Activated T-cell treated with anti-CD3 and anti-CD28 coated beads for 48 hours (primary cell): Measurements from ENCODE around the gene ZBED1.
"Not testable (repeated sequence)": the region's sequence is repeated elsewhere in the genome, so short reads cannot be mapped to it uniquely, and the experiment has no call there.

Experiments used
- DNase-seq: peaks from one replicate; pipeline ENCODE4 v3.0.0-alpha.2; 2020; ENCODE audit warnings: low read depth

Gene ZBED1

DNA sequence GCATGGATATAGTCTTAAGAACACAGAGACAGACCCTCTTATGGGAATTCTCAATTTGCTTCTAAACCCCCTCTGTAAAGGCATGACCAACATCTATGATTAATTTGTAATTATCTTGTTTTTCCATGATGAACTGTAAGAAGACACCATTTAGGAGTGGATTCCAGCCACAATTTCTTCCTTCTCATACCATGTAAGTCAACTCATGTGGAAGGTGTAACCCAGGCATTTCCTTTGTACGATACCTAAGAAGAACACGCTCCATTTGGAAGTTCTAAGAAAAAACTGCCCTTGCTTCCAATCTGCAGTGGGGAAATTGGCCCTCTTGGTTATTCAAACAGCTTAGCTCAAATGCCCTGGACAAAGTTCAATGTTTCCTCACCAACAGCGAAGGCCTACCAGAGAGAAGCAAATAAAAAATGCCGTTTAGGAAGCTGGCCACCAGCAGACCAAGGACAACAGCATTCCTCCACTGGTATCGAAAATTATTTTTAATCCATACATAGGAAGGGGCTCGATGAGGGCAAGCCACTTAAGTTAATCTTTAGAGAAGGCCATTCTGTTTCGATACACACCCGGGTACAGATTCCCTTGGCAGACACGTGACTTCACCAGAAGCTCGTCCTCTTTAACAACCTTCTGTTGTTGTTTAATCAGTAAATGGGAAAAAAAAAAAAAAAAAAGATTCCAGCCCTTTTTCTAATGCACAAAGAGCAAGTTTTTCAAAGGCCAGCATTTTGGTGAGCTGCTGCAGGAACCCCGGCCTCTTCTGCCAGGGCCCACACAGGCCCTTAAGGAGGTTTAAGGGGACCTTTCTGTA, 2.6 kb downstream of the ZBED1 start:
- no peak for DNase-seq

DNA sequence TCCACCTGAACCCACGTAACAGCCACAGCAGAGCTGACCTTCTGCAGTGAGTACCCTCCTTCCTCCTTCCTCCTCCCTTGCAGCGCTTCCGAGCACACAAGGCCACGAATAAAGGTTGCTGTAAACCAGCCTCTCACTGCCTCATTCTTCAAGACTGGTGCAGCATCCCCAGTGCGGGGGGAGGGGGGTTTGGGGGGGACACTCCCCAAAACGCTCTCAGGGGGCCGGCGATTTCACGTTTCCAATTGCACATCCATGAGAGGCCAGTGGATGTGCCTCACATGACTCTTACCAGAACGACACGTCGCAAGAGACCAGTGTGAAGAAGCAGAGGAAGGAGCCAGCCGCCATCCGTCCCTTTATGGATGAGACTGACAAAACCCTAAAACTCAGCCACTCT, 5.2 kb downstream of the ZBED1 start:
- no peak for DNase-seq

DNA sequence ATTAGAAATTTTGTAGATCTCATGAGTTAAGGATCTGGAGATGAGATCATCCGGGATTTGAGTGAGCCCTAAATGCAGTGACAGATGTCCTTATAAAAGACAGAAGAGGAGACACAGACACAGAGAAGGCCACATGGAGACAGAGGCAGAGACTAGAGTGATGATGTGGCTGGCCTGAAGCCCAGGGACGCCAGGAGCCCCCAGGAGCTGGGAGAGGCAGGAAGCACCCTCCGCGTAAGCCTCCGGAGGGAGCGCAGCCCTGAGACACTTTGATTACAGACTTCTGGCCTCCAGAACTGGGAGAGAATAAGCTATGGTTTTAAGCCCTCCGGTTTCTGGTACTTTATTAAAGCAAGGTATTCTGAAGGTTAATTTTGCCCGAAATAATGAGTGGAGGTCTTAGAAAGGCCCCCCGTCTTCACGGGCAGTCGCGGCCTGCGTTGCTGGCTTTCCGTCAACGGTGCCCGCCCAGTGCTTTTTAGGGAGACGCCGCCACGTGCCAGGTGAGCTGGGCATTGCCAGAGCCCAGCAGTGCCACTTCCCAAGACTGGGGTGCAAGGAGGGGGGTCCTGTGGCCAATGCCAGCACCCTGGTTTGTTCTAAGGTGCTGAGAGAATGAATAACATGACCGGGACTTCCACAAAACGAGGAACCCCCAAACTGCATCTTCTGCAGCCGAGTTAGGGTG, 8.1 kb downstream of the ZBED1 start:
- DNase-seq: no peak

DNA sequence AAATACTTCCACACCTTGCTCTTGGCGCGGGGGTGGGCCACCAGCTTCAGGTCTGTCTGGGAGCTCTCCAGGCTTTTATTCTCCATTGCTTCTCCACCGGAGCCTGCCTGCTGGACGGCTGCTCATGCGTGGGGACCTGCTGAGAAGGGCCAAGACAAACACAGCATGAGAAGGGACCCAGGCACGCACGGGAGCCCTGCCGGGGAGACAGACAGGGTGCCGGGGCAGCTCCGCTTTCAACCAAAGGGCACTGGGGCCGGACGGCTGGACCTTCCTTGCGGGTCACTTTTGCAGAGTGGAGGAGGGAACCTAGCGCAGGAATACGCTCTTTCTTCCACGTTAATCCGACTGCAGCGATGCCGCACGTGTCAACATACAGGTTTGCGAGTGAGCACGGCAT, 10.1 kb downstream of the ZBED1 start:
- DNase-seq: no peak

DNA sequence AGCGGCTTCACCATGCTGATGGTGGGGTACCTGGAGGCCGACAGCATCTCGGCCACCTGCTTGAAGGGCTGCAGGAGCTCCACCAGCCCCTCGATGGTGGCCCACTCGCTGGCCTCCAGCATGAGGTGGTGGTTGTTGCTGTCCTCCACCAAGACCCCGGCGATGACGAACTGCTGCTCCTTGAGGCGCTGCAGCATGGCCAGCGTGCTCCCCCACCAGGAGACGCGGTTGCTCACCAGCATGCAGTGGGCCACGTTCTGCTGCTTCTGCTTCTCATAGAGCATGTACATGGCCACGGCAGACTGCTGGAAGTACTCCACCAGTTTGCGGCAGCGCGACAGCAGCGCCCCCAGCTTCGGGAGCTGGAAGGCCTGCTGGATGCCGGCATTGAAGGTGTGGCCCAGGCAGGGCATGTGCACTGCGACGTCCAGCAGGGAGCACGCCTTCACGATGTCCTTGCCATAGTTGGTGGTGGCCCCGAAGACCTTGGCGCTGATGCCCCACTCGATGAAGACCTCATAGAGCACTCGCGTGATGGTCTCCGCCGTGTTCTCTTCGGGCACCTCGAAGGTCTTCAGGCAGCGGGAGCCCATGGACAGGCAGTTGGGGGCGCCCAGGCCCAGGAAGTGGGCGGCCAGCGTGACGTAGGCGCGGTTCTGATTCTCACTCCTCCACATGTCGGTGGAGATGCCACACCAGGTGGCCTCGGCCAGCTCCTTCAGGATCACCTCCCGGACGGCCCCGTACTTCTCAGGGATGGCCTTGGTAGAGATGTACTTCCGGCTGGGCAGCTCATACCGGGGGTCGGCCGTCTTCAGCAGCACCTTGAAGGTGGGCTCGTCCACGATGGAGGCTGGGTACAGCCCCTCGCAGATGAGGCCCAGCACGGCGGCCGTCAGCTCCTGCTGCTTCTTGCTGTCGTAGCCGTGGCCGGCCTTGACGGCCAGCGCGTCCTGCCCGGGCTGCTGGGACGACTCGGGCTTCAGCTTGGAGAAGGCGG, 11.0 kb downstream of the ZBED1 start:
- DNase-seq: no peak

DNA sequence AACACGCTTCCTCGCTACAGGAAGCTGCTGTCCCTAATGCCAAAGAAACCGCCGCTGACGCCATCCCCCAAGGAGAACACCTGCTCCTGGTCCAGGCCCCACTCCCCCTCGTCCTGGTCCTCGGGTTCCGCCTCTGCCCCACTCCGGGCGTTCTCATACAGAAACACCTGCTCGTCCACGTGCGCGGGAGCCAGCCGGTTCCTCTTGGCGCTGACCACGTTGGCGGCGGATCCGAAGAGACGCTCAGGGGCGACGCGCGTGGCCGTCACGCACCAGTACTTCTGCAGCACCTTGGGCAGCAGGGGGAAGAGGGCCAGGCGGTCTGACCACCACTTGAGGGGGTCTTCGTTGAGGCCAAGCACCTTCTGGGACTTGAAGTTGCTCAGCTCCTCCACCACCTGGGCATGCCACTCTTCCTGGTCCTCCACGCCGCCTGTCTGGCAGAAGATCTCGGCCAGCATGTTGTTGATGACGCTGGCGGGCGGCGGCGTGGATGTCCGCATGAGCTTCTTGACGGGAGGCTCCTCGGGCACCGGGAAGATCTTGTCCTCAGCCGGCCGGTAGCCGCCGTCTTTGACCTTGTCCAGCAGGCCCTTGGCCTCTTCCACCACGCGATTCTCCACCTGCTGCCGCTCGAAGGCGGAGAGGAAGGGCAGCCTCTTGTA, 12.0 kb downstream of the ZBED1 start:
- no peak for DNase-seq

DNA sequence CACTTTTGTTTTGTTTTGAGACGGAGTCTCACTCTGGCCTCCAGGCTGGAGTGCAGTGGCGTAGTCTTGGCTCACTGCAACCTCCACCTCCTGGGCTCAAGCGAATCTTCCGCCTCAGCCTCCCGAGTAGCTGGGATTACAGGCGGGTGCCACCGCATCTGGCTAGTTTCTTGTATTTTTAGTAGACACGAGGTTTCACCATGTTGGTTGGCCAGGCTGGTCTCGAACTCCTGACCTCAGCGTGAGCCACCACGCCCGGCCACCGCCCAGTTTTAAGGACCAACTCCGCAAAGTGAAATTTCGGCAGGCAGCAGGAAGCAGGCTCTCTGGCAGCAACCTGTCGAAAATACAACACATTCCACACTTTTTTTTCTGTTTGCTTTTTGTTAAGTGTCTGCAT, 13.4 kb downstream of the ZBED1 start:
- no peak for DNase-seq

DNA sequence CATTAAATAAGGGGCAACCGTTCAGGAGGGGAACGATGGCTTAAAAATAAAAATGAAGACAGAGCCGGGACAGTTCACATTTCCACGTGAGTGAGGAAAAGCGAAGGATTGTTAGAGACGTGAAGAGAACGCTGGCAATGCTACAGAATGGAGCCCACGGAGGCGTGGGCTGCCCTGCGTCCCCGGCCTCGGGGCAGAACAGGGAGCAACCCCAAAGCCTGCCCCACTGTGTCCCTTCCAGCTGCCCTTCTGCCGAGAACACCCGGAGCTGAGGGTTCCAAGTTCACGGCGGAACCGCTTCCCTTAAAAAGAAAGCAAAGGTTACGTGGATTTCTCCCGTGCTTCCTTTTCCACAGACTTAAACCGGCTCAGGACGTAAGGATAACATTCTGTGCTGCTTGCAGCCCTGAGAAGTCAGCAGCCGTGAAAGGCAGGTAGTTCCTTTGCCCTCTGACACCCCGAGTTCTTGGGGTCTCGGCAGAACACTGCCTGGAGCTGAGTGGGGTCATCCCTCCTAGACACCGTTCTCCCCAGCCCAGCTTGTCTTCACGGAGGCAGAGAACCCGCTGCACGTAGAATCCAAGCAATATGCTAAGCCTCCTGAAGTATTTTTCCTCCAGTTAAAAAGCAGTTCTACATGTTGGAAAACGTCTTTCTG, 14.2 kb downstream of the ZBED1 start:
- no peak for DNase-seq

DNA sequence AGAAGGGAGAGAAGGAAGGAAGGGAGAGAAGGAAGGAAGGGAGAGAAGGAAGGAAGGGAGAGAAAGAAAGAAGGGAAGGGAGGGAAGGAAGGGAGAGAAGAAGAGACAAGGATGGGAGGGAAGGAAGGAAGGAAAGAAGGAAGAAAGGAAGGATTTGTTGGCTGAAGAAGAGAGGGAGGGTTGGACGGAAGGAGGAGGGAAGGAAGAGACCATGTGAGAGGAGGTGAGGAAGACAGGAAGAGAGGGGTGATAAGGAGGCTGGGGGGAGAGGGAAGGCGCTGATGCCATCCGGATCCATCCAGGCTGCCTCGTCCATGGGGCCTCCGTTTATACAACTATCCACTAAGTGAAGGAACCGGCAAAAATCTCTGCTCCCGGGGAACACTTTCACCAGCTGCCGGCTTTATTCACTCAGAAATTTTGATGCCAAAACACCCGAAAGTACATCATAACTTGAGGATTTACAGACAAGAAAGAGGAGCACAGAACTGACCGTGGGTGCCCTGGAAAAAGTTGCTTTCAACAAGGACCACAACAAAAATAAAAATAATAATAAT, 14.9 kb downstream of the ZBED1 start:
- no peak for DNase-seq

DNA sequence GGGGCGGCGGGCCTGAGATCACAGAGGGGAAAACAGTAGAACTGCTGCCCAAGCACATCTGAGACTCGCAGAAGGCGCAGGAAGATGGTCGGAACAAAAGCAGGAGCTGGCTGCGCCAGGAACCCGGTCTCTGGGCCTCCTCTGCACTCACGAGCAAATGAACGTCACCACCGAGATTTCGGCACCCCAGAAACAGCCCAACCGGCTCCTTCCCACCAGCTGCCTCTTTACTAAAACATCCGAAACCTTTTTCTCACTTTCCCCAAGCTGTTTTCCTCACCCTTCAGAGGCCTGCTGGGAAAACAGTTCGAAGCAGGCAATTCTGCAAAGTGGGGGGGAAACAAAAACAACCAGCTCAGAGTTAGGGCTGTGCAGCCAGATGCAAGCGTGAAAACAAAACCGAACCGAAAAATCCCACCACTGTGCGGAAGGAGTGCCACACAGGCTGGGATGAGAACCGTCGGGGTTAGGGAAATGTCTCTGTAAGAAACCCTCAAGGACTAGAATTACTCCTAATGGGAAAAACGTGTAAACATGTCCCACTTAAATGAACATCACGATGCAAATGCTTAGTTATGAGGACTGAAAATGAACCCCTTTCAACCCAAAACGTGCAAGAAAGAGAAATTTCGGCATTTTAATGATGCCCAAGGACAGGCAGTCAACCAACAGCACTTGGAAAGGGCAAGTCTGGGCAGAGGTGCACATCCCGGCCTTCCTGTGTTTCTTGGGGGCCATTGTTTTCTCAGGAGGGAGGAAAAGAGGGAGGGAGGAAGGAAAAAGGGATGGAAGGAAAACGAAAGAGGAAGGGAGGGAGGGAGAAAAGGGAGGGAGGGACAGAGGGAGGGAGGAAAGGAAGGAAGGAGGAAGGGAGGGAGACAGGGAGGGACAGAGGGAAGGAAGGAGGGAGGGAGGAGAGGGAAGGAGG, 15.8 kb downstream of the ZBED1 start:
- no peak for DNase-seq

DNA sequence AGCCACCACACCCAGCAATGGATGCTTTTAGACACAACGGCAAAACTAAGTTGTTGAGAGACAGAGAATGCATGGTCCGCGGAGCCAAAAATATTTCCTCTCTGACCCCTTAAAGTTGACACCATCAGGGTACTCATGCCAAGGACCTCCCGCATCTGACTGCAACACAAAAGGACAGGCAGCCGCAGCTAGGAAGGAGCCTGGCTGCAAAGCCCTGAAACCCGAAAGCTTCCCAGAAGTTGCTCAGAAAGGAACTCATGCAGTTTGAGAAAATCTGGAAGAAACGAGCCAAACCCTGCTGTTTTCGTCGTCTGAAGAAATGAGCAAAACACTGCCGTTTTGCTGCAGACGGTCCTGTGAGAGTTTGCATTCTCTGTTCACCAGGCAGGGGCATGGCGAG, 16.5 kb downstream of the ZBED1 start:
- no peak for DNase-seq

DNA sequence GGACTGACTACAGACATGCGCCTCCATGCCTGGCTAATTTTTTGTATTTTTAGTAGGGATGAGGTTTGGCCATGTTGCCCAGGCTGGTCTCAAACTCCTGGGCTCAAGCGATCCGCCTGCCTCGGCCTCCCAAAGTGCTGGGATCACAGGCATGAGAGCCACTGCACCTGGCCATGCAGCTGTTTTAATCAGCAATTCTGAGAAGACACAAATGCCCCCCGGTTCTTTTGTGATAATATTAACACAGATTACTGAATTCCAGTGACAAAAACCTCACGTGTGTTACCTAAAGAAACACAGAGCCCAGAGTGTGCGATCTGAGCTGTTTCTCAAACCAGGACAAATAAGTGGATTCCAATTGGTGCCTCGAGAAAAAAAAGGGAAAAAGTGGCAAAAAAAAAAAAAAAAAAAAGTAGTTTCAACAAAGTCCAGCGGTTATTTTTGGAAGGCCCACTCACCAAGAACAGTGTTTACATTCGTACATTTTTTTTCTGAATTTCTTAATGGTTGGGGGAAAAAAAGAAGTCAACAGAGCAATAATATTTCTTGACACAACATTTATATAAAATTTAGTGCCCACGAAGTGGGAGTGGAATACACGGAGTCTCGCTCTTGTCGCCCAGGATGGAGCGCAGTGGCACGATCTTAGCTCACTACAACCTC, 17.2 kb downstream of the ZBED1 start:
- no peak for DNase-seq

DNA sequence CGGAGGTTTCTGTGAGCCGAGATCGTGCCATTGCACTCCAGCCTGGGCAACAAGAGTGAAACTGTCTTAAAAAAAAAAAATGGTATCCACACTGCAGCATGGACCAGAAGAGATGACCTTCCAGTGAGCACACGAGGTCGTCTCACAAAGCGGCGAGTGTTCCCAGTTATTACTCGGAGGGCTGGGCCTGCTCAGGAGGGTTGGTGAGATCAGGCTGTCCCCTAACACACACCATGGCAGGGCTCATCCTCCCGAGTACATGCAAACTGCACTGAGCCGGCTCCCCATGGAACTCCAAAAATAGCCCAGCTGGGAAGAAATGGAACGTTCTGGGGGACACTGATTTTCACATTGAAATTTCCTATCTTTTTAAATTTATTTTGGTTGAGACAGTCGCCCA, 19.2 kb downstream of the ZBED1 start:
- not testable (repeated sequence) for DNase-seq

DNA sequence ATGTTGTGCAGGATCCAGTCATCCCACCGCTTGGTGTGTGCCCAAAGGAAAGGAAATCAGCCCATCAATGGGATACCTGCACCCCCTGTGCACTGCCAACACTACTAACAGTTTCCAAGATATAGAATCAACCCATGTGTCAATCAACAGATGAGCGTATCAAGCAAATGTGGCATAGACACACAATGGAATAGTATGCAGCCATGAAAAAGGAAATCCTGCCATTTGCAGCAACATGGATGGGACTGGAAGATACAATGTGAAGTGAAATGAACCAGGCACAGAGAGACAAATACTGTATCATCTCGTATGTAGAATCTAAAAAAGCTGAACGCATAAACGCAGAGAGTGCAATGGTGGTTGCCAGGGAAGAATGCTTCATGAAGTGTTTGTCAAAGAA, 20.8 kb downstream of the ZBED1 start:
- not testable (repeated sequence) for DNase-seq

DNA sequence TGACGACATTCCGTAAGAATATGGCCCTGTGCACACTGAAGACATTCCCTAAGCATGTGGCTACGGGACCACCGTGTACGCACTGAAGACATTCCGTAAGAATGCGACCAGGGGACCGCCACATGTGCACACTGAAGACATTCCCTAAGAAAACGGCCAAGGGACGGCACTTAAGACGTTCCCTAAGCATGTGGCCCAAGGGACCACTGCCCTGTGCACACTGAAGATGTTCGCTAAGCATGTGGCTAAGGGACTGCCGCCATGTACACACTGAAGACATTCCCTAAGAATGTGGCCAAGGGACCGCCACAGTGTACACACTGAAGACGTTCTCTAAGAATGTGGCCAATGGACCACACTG, 21.4 kb downstream of the ZBED1 start:
- DNase-seq: no peak

DNA sequence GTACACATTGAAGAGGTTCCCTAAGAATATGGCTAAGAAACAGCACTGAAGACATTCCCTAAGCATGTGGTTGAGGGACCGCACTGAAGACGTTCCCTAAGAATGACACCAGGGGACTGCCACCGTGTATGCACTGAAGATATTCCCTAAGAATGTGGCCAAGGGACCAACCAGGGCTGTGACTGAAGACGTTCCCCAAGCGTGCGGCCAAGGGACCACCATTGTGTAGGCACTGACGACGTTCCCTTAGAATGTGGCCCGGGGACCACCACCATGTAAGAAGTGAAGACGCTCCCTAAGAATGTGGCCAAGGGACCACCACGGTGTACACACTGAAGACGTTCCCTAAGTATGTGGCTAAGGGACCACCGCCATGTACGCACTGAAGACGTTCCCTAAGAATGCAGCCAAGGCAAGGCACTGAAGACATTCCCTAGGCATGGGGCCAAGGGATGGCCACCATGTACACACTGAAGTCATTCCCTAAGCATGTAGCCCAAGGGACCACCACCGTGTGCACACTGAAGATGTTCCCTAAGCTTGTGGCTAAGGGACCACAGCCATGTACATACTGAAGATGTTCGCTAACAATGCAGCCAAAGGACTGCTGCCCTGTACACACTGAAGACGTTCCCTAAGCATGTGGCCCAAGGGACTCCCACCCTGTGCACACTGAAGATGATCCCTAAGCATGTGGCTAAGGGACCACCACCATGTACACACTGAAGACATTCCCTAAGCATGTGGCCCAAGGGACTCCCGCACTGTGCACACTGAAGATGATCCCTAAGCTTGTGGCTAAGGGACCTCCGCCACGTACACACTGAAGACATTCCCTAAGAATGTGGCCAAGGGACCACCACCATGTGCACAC, 22.0 kb downstream of the ZBED1 start:
- no peak for DNase-seq

DNA sequence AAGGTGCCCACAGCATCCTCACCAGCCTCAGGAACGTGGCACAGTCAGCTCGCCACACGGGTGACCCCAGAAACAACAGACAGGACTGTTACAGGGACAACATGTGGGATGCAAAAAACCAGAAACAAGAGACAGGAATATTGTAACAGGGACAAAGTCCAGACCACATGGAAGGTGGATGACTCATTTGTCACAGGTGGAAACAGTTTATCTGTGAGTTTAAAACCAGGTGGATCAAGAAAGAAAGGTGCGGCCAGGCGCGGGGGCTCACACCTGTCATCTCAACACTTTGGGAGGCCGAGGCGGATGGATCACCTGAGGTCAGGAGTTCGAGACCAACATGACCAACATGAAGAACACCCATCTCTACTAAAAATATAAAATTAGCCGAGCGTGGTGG, 23.5 kb downstream of the ZBED1 start:
- DNase-seq: not testable (repeated sequence)

DNA sequence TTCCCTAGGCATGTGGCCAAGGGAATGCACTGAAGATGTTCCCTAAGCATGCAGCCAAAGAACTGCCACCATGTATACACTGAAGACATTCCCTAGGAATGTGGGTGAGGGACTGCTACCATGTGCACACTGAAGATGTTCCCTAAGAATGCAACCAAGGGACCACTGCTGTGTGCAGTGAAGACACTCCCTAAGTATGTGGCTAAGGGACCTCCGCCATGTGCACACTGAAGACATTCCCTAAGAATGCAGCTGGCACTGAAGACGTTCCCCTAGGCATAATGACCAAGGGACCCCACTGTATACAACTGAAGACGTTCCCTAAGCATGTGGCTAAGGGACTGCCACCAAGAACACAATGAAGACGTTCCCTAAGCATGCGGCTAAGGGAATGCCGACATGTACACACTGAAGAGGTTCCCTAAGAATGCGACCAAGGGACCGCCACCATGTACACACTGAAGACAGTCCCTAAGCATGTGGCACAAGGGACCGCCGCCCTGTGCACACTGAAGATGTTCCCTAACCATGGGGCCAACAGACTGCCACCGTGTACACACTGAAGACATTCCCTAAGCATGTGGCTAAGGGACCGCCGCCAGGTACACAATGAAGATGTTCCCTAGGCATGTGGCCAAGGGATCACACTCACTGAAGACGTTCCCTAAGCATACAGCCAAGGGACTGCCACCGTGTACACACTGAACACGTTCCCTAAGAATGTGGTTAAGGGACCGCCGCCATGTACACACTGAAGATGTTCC, 25.6 kb downstream of the ZBED1 start:
- DNase-seq: no peak
